HepG2 (cell line): ENCODE data around the gene NAP1L4. TPM values are rescaled to one million over a fixed set of nuclear protein-coding genes. Genes with fewer than 3 reads are reported as not detected.

Experiments used
- ATF6 ChIP-seq: sonication (generic); formaldehyde crosslinking; conservative IDR thresholded peaks from 2 replicates; pipeline ENCODE4 v1.4.0; 2020; ENCODE audit warnings: missing genetic modification reagents
- CHD2 ChIP-seq: IDR thresholded peaks from 2 replicates; pipeline ENCODE4 v1.6.1; 2011; ENCODE audit warnings: low read depth, low read length, improper control_type of control experiment
- FOSL2 ChIP-seq: sonication (generic); formaldehyde crosslinking; IDR thresholded peaks from 2 replicates; pipeline ENCODE4 v1.4.0; 2020; ENCODE audit warnings: missing genetic modification reagents
- JUND ChIP-seq: sonication (generic); formaldehyde crosslinking; IDR thresholded peaks from 2 replicates; pipeline ENCODE4 v1.8.0; 2022; ENCODE audit warnings: mild to moderate bottlenecking, missing genetic modification reagents
- MTA3 ChIP-seq: sonication (generic); formaldehyde crosslinking; IDR thresholded peaks from 2 replicates; pipeline ENCODE4 v1.4.0; 2020; ENCODE audit warnings: missing genetic modification reagents
- PLSCR1 ChIP-seq: sonication (generic); formaldehyde crosslinking; IDR thresholded peaks from 2 replicates; pipeline ENCODE4 v1.5.0; 2020; ENCODE audit warnings: missing genetic modification reagents, mild to moderate bottlenecking, borderline replicate concordance
- RBFOX2 ChIP-seq: fragments of 200-400 bp; formaldehyde crosslinking; IDR thresholded peaks from 2 replicates; pipeline ENCODE4 v1.6.1; 2017; ENCODE audit warnings: low read depth, mild to moderate bottlenecking, low read length
- RNF2 ChIP-seq: fragments of 450-650 bp; conservative IDR thresholded peaks from 2 replicates; pipeline ENCODE4 v1.6.1; 2016; ENCODE audit warnings: low read depth
- SRF ChIP-seq: IDR thresholded peaks from 2 replicates; pipeline ENCODE4 v1.6.1; 2011; ENCODE audit warnings: mild to moderate bottlenecking, low read depth, low read length, moderate library complexity
- SYNCRIP ChIP-seq: fragments of 200-400 bp; formaldehyde crosslinking; IDR thresholded peaks from 2 replicates; pipeline ENCODE4 v1.6.1; 2018; ENCODE audit warnings: mild to moderate bottlenecking, low read depth, low read length; ENCODE audit not compliant: insufficient read depth
- UBTF ChIP-seq: sonication (generic); formaldehyde crosslinking; IDR thresholded peaks from 2 replicates; pipeline ENCODE4 v1.4.0; 2020; ENCODE audit warnings: mild to moderate bottlenecking, missing genetic modification reagents
- ZBTB8A ChIP-seq: sonication (generic); formaldehyde crosslinking; IDR thresholded peaks from 2 replicates; pipeline ENCODE4 v1.4.0; 2020; ENCODE audit warnings: mild to moderate bottlenecking, low read depth, missing genetic modification reagents, borderline replicate concordance
- ZMYM3 ChIP-seq: sonication (generic); formaldehyde crosslinking; IDR thresholded peaks from 2 replicates; pipeline ENCODE4 v1.5.1; 2020; ENCODE audit warnings: mild to moderate bottlenecking, missing genetic modification reagents
- ZNF564 ChIP-seq: sonication (generic); formaldehyde crosslinking; IDR thresholded peaks from 2 replicates; pipeline ENCODE4 v1.8.1; 2023; ENCODE audit warnings: mild to moderate bottlenecking, missing genetic modification reagents
- ZNF687 ChIP-seq: sonication (generic); formaldehyde crosslinking; IDR thresholded peaks from 2 replicates; pipeline ENCODE4 v1.5.1; 2020; ENCODE audit warnings: mild to moderate bottlenecking, missing genetic modification reagents, moderate library complexity
- ZNF780A ChIP-seq: sonication (generic); formaldehyde crosslinking; IDR thresholded peaks from 2 replicates; pipeline ENCODE4 v1.8.0; 2022; ENCODE audit warnings: mild to moderate bottlenecking, missing genetic modification reagents, moderate library complexity
- ZXDC ChIP-seq: sonication (generic); formaldehyde crosslinking; IDR thresholded peaks from 2 replicates; pipeline ENCODE4 v1.5.0; 2020; ENCODE audit warnings: mild to moderate bottlenecking, missing genetic modification reagents
- polyA plus RNA-seq, 8 experiments: library from polyadenylated mRNA; depleted of rRNA in 3 of 8; stranded (reverse) in 7 of 8; unstranded in 1 of 8; fragments of >200 nt; fragmentation: Illumina TruSeq in 4 of 8; extraction: Trizol in 4 of 8; gene quantifications; 2 replicates each; pipeline versions ENCODE4 v1.2.1 to v1.2.3, GENCODE V29; 2011 to 2016; ENCODE audit warnings: low read depth in 4 of 8, missing spikeins in 1 of 8, mixed read lengths in 1 of 8; ENCODE audit not compliant: insufficient read depth in 1 of 8
- total RNA-seq, 5 experiments: library from RNA; depleted of rRNA; stranded (reverse); fragments of >200 nt; fragmentation: Illumina TruSeq; extraction: Trizol; gene quantifications; 2 replicates each; pipeline ENCODE4 v1.2.3, GENCODE V29; 2016; ENCODE audit warnings: low read depth in 1 of 5

NAP1L4 gene
- total and polyA plus RNA-seq, 2 of the 13 experiments (the other 11 are each of a cell fraction or from before 2014, with no cell fraction given): 64.0 to 186 TPM

GRCh38 chr11:2912498-2912897, 79.6 kb downstream of the NAP1L4 start (continued):
- no peak for TF ChIP-seq ZXDC
- peak; percentile 60 for TF ChIP-seq ZNF687 (CRISPR knock-in tag)
- TF ChIP-seq CHD2: no peak
- TF ChIP-seq ZNF780A: no peak
- TF ChIP-seq SRF: no peak
- no peak for TF ChIP-seq ZBTB8A (CRISPR knock-in tag)
- no peak for TF ChIP-seq ZMYM3 (CRISPR knock-in tag)
- TF ChIP-seq RBFOX2: 0 out of 2 replicates have a peak, but pooled peaks have one; percentile 9
- peak; percentile 23; the same call in 1 of the 2 replicates for TF ChIP-seq JUND (CRISPR knock-in tag)
- no peak for TF ChIP-seq MTA3
- TF ChIP-seq ATF6 (CRISPR knock-in tag): no peak
- TF ChIP-seq FOSL2 (CRISPR knock-in tag): peak; percentile 91
- no peak for TF ChIP-seq UBTF
- TF ChIP-seq ZNF564 (CRISPR knock-in tag): no peak
- no peak for TF ChIP-seq SYNCRIP
- no peak for TF ChIP-seq RNF2
- no peak for TF ChIP-seq PLSCR1 (CRISPR knock-in tag)
